SW 1271 (cell line): Measurements from ENCODE around the gene RAPGEF6.

Source experiments
- DNase-seq, 2 experiments: peaks; one replicate each; lab custom pipeline; 2025; lab: John Stamatoyannopoulos, UW

The RAPGEF6 gene

GRCh38 chr5:131541071-131541470 is 94.0 kb downstream of the RAPGEF6 start:
- DNase-seq = no peak

- no peak for DNase-seq
Measured at GRCh38 chr5:131539251-131539650, 95.8 kb downstream of the RAPGEF6 start.

GRCh38 chr5:131538177-131538593 is 96.8 kb downstream of the RAPGEF6 start:
- no peak for DNase-seq

- no peak for DNase-seq
Measured at GRCh38 chr5:131536850-131537448, 98.1 kb downstream of the RAPGEF6 start.

- DNase-seq = no peak
Measured at GRCh38 chr5:131536211-131536826, 98.7 kb downstream of the RAPGEF6 start.

GRCh38 chr5:131534974-131535373 is 100.1 kb downstream of the RAPGEF6 start:
- DNase-seq = no peak

GRCh38 chr5:131533836-131534235 is 101.2 kb downstream of the RAPGEF6 start:
- no peak for DNase-seq

GRCh38 chr5:131532031-131532640 is 102.9 kb downstream of the RAPGEF6 start:
- no peak for DNase-seq

- DNase-seq = no peak
Measured at GRCh38 chr5:131530706-131531331, 104.2 kb downstream of the RAPGEF6 start.

- DNase-seq = no peak
Measured at GRCh38 chr5:131528682-131529081, 106.3 kb downstream of the RAPGEF6 start.

- no peak for DNase-seq
Measured at GRCh38 chr5:131525805-131526204, 109.2 kb downstream of the RAPGEF6 start.

GRCh38 chr5:131524431-131524830 is 110.6 kb downstream of the RAPGEF6 start:
- no peak for DNase-seq

- DNase-seq = no peak
Measured at GRCh38 chr5:131523500-131524185, 111.4 kb downstream of the RAPGEF6 start.

- DNase-seq = no peak
Measured at GRCh38 chr5:131521252-131521651, 113.8 kb downstream of the RAPGEF6 start.

- no peak for DNase-seq
Measured at GRCh38 chr5:131515348-131515747, 119.7 kb downstream of the RAPGEF6 start.

GRCh38 chr5:131514316-131515283 is 120.4 kb downstream of the RAPGEF6 start:
- DNase-seq = no peak

GRCh38 chr5:131513780-131514179 is 121.2 kb downstream of the RAPGEF6 start:
- no peak for DNase-seq

GRCh38 chr5:131511934-131512333 is 123.1 kb downstream of the RAPGEF6 start:
- DNase-seq = no peak

GRCh38 chr5:131509801-131510200 is 125.2 kb downstream of the RAPGEF6 start:
- DNase-seq = no peak

GRCh38 chr5:131505237-131505908 is 129.7 kb downstream of the RAPGEF6 start:
- no peak for DNase-seq

- DNase-seq = no peak
Measured at GRCh38 chr5:131496400-131496713, 138.7 kb downstream of the RAPGEF6 start.
